K562 (cell line): ENCODE measurements around the gene ARHGAP24.

Source experiments
- CTCF ChIP-seq, 3 experiments: IDR thresholded peaks in 2 of 3; conservative IDR thresholded peaks in 1 of 3; 2 replicates each; pipeline ENCODE4 v1.5.1; 2011 to 2012; ENCODE audit warnings: low read length in 3 of 3, mild to moderate bottlenecking in 3 of 3, control low read depth in 2 of 3, improper control_type of control experiment in 1 of 3, inconsistent platforms in 1 of 3, low read depth in 1 of 3, mixed read lengths in 1 of 3, moderate library complexity in 1 of 3; ENCODE audit not compliant: insufficient read depth in 2 of 3
- ELK1 ChIP-seq: sonication (generic); formaldehyde crosslinking; IDR thresholded peaks from 2 replicates; pipeline ENCODE4 v1.8.1; 2022; ENCODE audit warnings: missing genetic modification reagents
- EZH2 ChIP-seq: IDR thresholded peaks from 2 replicates; pipeline ENCODE4 v1.6.1; 2012; ENCODE audit warnings: low read depth, mild to moderate bottlenecking, inconsistent platforms, low read length, borderline replicate concordance
- GABPA ChIP-seq: fragments of 200-800 bp; sonication (Bioruptor generic); conservative IDR thresholded peaks from 2 replicates; pipeline ENCODE4 v1.6.1; 2016; ENCODE audit warnings: low read depth, missing genetic modification characterization, missing compliant biosample characterization
- HIVEP1 ChIP-seq: fragments of 250-450 bp; sonication (Bioruptor Pico); IDR thresholded peaks from 2 replicates; pipeline ENCODE4 v1.4.0; 2020; ENCODE audit warnings: mild to moderate bottlenecking
- MECOM ChIP-seq: fragments of 250-450 bp; sonication (Bioruptor Pico); IDR thresholded peaks from 2 replicates; pipeline ENCODE4 v1.8.0; 2022; ENCODE audit warnings: inconsistent platforms
- NR2F6 ChIP-seq: fragments of 450-650 bp; formaldehyde crosslinking; IDR thresholded peaks from 2 replicates; pipeline ENCODE4 v1.4.0; 2020; ENCODE audit warnings: mild to moderate bottlenecking
- RAD51 ChIP-seq: fragments of 450-650 bp; IDR thresholded peaks from 2 replicates; pipeline ENCODE4 v1.7.1; 2016; ENCODE audit warnings: low read depth, mild to moderate bottlenecking, borderline replicate concordance
- REST ChIP-seq, 2 experiments: fragments of 450-650 bp; formaldehyde crosslinking in 1 of 2; IDR thresholded peaks; 2 replicates each; pipeline versions ENCODE4 v1.4.0 to v1.6.1; 2014 to 2020; ENCODE audit warnings: mild to moderate bottlenecking in 2 of 2, borderline replicate concordance in 1 of 2, low read depth in 1 of 2
- SIN3A ChIP-seq, 2 experiments: fragments of 150-350 bp in 1 of 2; IDR thresholded peaks; 2 replicates each; pipeline ENCODE4 v1.6.1; 2011 to 2016; ENCODE audit warnings: borderline replicate concordance in 2 of 2, low read depth in 2 of 2, low read length in 2 of 2, mild to moderate bottlenecking in 2 of 2, moderate library complexity in 2 of 2; ENCODE audit not compliant: control insufficient read depth in 1 of 2
- TAF7 ChIP-seq: fragments of 450-650 bp; IDR thresholded peaks from 2 replicates; pipeline ENCODE4 v1.6.1; 2016; ENCODE audit warnings: missing genetic modification characterization, missing compliant biosample characterization
- ZBTB17 ChIP-seq: fragments of 450-650 bp; formaldehyde crosslinking; IDR thresholded peaks from 2 replicates; pipeline ENCODE4 v1.4.0; 2020; ENCODE audit warnings: mild to moderate bottlenecking
- ZKSCAN1 ChIP-seq: fragments of 150-350 bp; IDR thresholded peaks from 2 replicates; pipeline ENCODE4 v1.6.1; 2016; ENCODE audit warnings: low read depth, low read length

GRCh38 chr4:85815796-85816459, 341.0 kb downstream of the ARHGAP24 start:
- TF ChIP-seq CTCF (IDR thresholded peaks at IDR 0.05 in 2 of 3, conservative IDR thresholded peaks at IDR 0.05 in 1 of 3; ENCODE audit: insufficient read depth in 2 of 3, low read depth in 1 of 3, low read length in 3 of 3) = no peak
- TF ChIP-seq SIN3A (IDR thresholded peaks at IDR 0.05; ENCODE audit: borderline replicate concordance in 2 of 2, control insufficient read depth in 1 of 2, low read depth in 2 of 2, low read length in 2 of 2) = no peak
- TF ChIP-seq EZH2 = no peak
- TF ChIP-seq ELK1 (CRISPR knock-in tag) = no peak
- no peak for TF ChIP-seq ZBTB17
- TF ChIP-seq TAF7 = no peak
- TF ChIP-seq GABPA = no peak
- TF ChIP-seq NR2F6 (CRISPR knock-in tag) = no peak
- TF ChIP-seq RAD51 = no peak
- no peak for TF ChIP-seq MECOM (CRISPR knock-in tag)
- TF ChIP-seq REST (IDR thresholded peaks at IDR 0.05; ENCODE audit: borderline replicate concordance) = no peak
- no peak for TF ChIP-seq REST (CRISPR knock-in tag; IDR thresholded peaks at IDR 0.05; ENCODE audit: low read depth)
- no peak for TF ChIP-seq ZKSCAN1
- TF ChIP-seq HIVEP1 = no peak
